Measurements from ENCODE around the gene DPP6.

DNA sequence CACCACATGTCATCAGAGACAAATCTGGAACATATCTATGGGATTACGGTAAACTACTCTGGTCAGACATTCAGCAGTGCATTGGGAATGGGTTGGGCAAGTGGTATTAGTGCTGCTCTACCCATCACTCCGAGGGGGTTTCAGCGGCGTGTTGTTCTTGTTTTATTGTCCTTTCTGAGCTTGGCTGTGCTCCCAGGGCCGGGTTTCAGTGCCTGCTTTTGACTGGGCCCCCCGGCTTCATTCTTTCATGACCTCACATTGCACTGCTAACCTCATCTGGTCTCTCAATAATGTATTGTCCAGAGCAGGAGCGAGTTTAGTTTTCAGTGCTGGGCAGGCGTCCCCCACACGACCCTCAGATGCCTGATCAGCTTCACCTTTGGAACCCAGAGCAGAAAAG lies 586.1 kb downstream of the DPP6 start:
- TF ChIP-seq, protein P1, sequence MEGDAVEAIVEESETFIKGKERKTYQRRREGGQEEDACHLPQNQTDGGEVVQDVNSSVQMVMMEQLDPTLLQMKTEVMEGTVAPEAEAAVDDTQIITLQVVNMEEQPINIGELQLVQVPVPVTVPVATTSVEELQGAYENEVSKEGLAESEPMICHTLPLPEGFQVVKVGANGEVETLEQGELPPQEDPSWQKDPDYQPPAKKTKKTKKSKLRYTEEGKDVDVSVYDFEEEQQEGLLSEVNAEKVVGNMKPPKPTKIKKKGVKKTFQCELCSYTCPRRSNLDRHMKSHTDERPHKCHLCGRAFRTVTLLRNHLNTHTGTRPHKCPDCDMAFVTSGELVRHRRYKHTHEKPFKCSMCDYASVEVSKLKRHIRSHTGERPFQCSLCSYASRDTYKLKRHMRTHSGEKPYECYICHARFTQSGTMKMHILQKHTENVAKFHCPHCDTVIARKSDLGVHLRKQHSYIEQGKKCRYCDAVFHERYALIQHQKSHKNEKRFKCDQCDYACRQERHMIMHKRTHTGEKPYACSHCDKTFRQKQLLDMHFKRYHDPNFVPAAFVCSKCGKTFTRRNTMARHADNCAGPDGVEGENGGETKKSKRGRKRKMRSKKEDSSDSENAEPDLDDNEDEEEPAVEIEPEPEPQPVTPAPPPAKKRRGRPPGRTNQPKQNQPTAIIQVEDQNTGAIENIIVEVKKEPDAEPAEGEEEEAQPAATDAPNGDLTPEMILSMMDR (IDR thresholded peaks at IDR 0.05): no peak
- TF ChIP-seq EZH2 (IDR thresholded peaks at IDR 0.05): no peak

Data from neural progenitor cell (in vitro differentiated cells).